HCT116 (cell line): Measurements from ENCODE around the gene CCDC179. TPM values are rescaled to one million over a fixed set of nuclear protein-coding genes. Genes with fewer than 3 reads are reported as not detected.

Experiments used
- ATAC-seq: fragments of 200-7000 bp; cut with Tn5 transposase; 2 replicates; pipeline ENCODE4 v1.9.1; 2020; ENCODE audit warnings: mild to moderate bottlenecking, moderate library complexity
- BruUV-seq: library from RNA; stranded (reverse); fragments of 400-500 nt; replicated peaks from 2 replicates; lab custom pipeline; 2021; lab: Mats Ljungman, UMichigan
- CTCF ChIA-PET: fragments of 300-600 bp; sonication (Branson Sonifier 250); formaldehyde crosslinking; loops from one replicate; lab custom pipeline; 2021; ENCODE audit warnings: antibody characterized with exemption; lab: Charles Lee
- POLR2A ChIA-PET: fragments of 300-600, 350-600 bp; sonication (Branson Sonifier 250); formaldehyde crosslinking; loops from one replicate; lab custom pipeline; 2021; ENCODE audit warnings: antibody characterized with exemption; lab: Charles Lee
- RAD21 ChIA-PET, 2 experiments: fragments of 300-600 bp; sonication (Branson Sonifier 250); formaldehyde crosslinking; loops; one replicate each; lab custom pipeline; 2023; ENCODE audit warnings: low total read pairs in 2 of 2; ENCODE audit not compliant: uncharacterized antibody in 2 of 2, unreplicated experiment in 2 of 2, low non-redundant PET in 1 of 2; lab: Charles Lee
- DNase-seq: peaks from one replicate; pipeline ENCODE4 v3.0.0-alpha.2; 2010; ENCODE audit warnings: low read depth, low spot score
- H2AFZ ChIP-seq: fragments of 200-600 bp; shearing (Covaris generic), sonication (generic); 2 replicates; pipeline ENCODE4 v1.6.1; 2017; ENCODE audit warnings: low read depth, mixed run types, mixed read lengths, antibody characterized with exemption, low read length; ENCODE audit not compliant: poor library complexity, severe bottlenecking
- H3K27ac ChIP-seq: 2 replicates; pipeline ENCODE4 v1.5.1; 2012; ENCODE audit warnings: low read depth, low read length
- H3K27me3 ChIP-seq: fragments of 200-600 bp; sonication (generic); 2 replicates; pipeline ENCODE4 v1.6.1; 2016; ENCODE audit warnings: mixed run types, low read length, mixed read lengths; ENCODE audit not compliant: insufficient read depth
- H3K36me3 ChIP-seq, 2 experiments: fragments of 200-500 bp in 1 of 2; fragments of 200-600 bp in 1 of 2; sonication (Bioruptor generic) in 1 of 2; sonication (generic) in 1 of 2; 2 replicates each; pipeline versions ENCODE4 v1.5.1 to v1.6.1; 2014 to 2016; ENCODE audit warnings: low read length in 2 of 2, inconsistent platforms in 1 of 2, mixed read lengths in 1 of 2, mixed run types in 1 of 2; ENCODE audit not compliant: insufficient read depth in 2 of 2, control insufficient read depth in 1 of 2
- H3K4me1 ChIP-seq, 2 experiments: fragments of 200-600 bp in 1 of 2; sonication (generic) in 1 of 2; 2 replicates each; pipeline versions ENCODE4 v1.5.1 to v1.6.1; 2012 to 2017; ENCODE audit warnings: low read length in 2 of 2, inconsistent platforms in 1 of 2, mild to moderate bottlenecking in 1 of 2, mixed read lengths in 1 of 2, mixed run types in 1 of 2, moderate library complexity in 1 of 2; ENCODE audit not compliant: insufficient read depth in 2 of 2, control insufficient read depth in 1 of 2
- H3K4me2 ChIP-seq: fragments of 200-600 bp; sonication (generic); 2 replicates; pipeline ENCODE4 v1.6.1; 2017; ENCODE audit warnings: mixed run types, low read length, mixed read lengths
- H3K4me3 ChIP-seq, 2 experiments: fragments of 200-600 bp in 1 of 2; sonication (generic) in 1 of 2; replicated peaks in 1 of 2; 2 replicates each; pipeline ENCODE4 v1.5.1; 2011 to 2016; ENCODE audit warnings: low read length in 2 of 2, control low read depth in 1 of 2, low read depth in 1 of 2, mild to moderate bottlenecking in 1 of 2, mixed read lengths in 1 of 2, mixed run types in 1 of 2
- H3K79me2 ChIP-seq: fragments of 200-600 bp; sonication (generic); 2 replicates; pipeline ENCODE4 v1.6.1; 2017; ENCODE audit warnings: mild to moderate bottlenecking, mixed run types, low read length, moderate library complexity, mixed read lengths; ENCODE audit not compliant: insufficient read depth
- H3K9ac ChIP-seq: fragments of 200-600 bp; sonication (generic); 2 replicates; pipeline ENCODE4 v1.6.1; 2016; ENCODE audit warnings: low read length, mixed read lengths
- H3K9me2 ChIP-seq: fragments of 200-600 bp; sonication (generic), shearing (Covaris generic); 2 replicates; pipeline ENCODE4 v1.6.1; 2017; ENCODE audit warnings: mixed run types, mild to moderate bottlenecking, moderate library complexity; ENCODE audit not compliant: insufficient read depth
- H3K9me3 ChIP-seq, 2 experiments: fragments of 200-500 bp in 1 of 2; fragments of 200-600 bp in 1 of 2; sonication (Bioruptor generic) in 1 of 2; sonication (generic) in 1 of 2; 2 replicates each; pipeline ENCODE4 v1.6.1; 2014 to 2017; ENCODE audit warnings: low read length in 2 of 2, mixed read lengths in 2 of 2, inconsistent platforms in 1 of 2, low read depth in 1 of 2, mild to moderate bottlenecking in 1 of 2, mixed run types in 1 of 2, moderate library complexity in 1 of 2; ENCODE audit not compliant: control insufficient read depth in 1 of 2, insufficient read depth in 1 of 2
- H4K20me1 ChIP-seq: fragments of 200-600 bp; sonication (generic), shearing (Covaris generic); 2 replicates; pipeline ENCODE4 v1.6.1; 2017; ENCODE audit warnings: mixed run types, mild to moderate bottlenecking, moderate library complexity; ENCODE audit not compliant: insufficient read depth
- FOSL1 ChIP-seq: IDR thresholded peaks from 2 replicates; pipeline ENCODE4 v1.6.1; 2012; ENCODE audit warnings: low read depth
- JUND ChIP-seq: IDR thresholded peaks from 2 replicates; pipeline ENCODE4 v1.6.1; 2012
- SIN3A ChIP-seq: IDR thresholded peaks from 2 replicates; pipeline ENCODE4 v1.6.1; 2012; ENCODE audit warnings: low read depth
- TCF7L2 ChIP-seq: IDR thresholded peaks from 2 replicates; pipeline ENCODE4 v1.7.0; 2011; ENCODE audit warnings: borderline replicate concordance, inconsistent platforms; ENCODE audit not compliant: insufficient read depth, insufficient read length; ENCODE audit errors: extremely low read depth
- YY1 ChIP-seq: IDR thresholded peaks from 2 replicates; pipeline ENCODE4 v1.6.1; 2011; ENCODE audit warnings: low read length, low read depth, moderate library complexity, mild to moderate bottlenecking; ENCODE audit not compliant: insufficient replicate concordance; ENCODE audit errors: extremely low read depth
- ZFX ChIP-seq: fragments of 450-650 bp; IDR thresholded peaks from 2 replicates; pipeline ENCODE4 v1.6.1; 2017
- intact Hi-C: fragments of 100-400 bp; cut with micrococcal nuclease; formaldehyde crosslinking; loops from 2 replicates; pipeline ENCODE4 v1.10.0; 2022
- total RNA-seq: library from RNA; stranded (reverse); gene quantifications from one replicate; pipeline ENCODE4 v1.2.1, GENCODE V29; 2021; ENCODE audit not compliant: unreplicated experiment
- TF ChIP-seq, protein P1 (sequence below), 3 experiments: fragments of 200-600 bp in 1 of 3; sonication (generic) in 1 of 3; IDR thresholded peaks in 2 of 3; conservative IDR thresholded peaks in 1 of 3; 2 replicates each; pipeline ENCODE4 v1.5.1; 2012 to 2017; ENCODE audit warnings: low read depth in 2 of 3, low read length in 2 of 3, antibody characterized with exemption in 1 of 3, borderline replicate concordance in 1 of 3, control low read depth in 1 of 3, mild to moderate bottlenecking in 1 of 3, mixed read lengths in 1 of 3, mixed run types in 1 of 3, moderate library complexity in 1 of 3; ENCODE audit not compliant: insufficient read depth in 1 of 3
- TF ChIP-seq, protein P2 (sequence below): IDR thresholded peaks from 2 replicates; pipeline ENCODE4 v1.6.1; 2012
- TF ChIP-seq, protein P3 (sequence below): IDR thresholded peaks from 2 replicates; pipeline ENCODE4 v1.6.1; 2012

The CCDC179 gene
- total RNA-seq, 1 experiment from 2014 or later = not detected

DNA sequence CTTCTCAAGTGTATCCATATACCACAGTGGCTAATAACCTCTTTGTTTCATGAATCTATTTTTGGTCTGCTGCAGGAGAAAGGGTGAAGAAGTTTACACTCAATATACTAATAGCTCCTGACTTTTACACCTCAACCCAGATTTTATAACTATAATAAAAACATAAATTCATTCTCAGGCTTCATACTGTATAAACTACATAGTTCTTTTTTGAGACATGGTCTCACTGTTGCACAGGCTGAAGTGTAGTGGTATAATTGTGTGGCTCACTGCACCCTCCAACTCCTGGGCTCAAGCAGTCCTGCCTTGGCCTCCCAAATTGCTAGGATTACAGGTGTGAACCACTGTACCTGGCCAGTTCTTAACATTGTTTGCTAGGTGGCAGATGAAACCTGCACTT, 17.8 kb upstream of the CCDC179 start:
- Histone ChIP-seq H3K4me1 (no peaks in the 10 kb centered on the region), H3K36me3 (no peaks in the 10 kb centered on the region), H3K27ac (no peak overlapping the region), H4K20me1 (no peaks in the 10 kb centered on the region), H3K79me2 (no peaks in the 10 kb centered on the region), H3K4me3 (no peak overlapping the region), H2AFZ (no peak overlapping the region), H3K27me3 (no peaks in the 10 kb centered on the region), H3K9me3 (no peaks in the 10 kb centered on the region), H3K4me2 (no peak overlapping the region), H3K9me2 (no peaks in the 10 kb centered on the region), H3K9ac (no peak overlapping the region)
- intact Hi-C loops = no loop called here
- POLR2A ChIA-PET = no interaction called here
- no peak for ATAC-seq
- CTCF ChIA-PET = no interaction called here
- DNase-seq = no peak
- TF ChIP-seq SIN3A (no peak), YY1 (no peak), TCF7L2 (no peak), ZFX (no peak), JUND (no peak), FOSL1 (no peak)
- TF ChIP-seq, protein P1, sequence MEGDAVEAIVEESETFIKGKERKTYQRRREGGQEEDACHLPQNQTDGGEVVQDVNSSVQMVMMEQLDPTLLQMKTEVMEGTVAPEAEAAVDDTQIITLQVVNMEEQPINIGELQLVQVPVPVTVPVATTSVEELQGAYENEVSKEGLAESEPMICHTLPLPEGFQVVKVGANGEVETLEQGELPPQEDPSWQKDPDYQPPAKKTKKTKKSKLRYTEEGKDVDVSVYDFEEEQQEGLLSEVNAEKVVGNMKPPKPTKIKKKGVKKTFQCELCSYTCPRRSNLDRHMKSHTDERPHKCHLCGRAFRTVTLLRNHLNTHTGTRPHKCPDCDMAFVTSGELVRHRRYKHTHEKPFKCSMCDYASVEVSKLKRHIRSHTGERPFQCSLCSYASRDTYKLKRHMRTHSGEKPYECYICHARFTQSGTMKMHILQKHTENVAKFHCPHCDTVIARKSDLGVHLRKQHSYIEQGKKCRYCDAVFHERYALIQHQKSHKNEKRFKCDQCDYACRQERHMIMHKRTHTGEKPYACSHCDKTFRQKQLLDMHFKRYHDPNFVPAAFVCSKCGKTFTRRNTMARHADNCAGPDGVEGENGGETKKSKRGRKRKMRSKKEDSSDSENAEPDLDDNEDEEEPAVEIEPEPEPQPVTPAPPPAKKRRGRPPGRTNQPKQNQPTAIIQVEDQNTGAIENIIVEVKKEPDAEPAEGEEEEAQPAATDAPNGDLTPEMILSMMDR (IDR thresholded peaks at IDR 0.05 in 2 of 3, conservative IDR thresholded peaks at IDR 0.05 in 1 of 3; ENCODE audit: borderline replicate concordance in 1 of 3, insufficient read depth in 1 of 3, low read depth in 2 of 3, low read length in 2 of 3) = no peak
- TF ChIP-seq, protein P2, sequence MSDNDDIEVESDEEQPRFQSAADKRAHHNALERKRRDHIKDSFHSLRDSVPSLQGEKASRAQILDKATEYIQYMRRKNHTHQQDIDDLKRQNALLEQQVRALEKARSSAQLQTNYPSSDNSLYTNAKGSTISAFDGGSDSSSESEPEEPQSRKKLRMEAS = no peak
- TF ChIP-seq, protein P3, sequence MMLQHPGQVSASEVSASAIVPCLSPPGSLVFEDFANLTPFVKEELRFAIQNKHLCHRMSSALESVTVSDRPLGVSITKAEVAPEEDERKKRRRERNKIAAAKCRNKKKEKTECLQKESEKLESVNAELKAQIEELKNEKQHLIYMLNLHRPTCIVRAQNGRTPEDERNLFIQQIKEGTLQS = no peak
- BruUV-seq = no TSS peak
- RAD21 ChIA-PET = no interaction called here
